ENCODE measurements around the gene HLA-DOB. TPM values are rescaled to one million over a fixed set of nuclear protein-coding genes. Genes with fewer than 3 reads are reported as not detected.

The HLA-DOB gene
- total and polyA plus RNA-seq, 2 of the 13 experiments (the other 11 are each of a cell fraction or from before 2014, with no cell fraction given) = not detected

- TF ChIP-seq, protein P1, sequence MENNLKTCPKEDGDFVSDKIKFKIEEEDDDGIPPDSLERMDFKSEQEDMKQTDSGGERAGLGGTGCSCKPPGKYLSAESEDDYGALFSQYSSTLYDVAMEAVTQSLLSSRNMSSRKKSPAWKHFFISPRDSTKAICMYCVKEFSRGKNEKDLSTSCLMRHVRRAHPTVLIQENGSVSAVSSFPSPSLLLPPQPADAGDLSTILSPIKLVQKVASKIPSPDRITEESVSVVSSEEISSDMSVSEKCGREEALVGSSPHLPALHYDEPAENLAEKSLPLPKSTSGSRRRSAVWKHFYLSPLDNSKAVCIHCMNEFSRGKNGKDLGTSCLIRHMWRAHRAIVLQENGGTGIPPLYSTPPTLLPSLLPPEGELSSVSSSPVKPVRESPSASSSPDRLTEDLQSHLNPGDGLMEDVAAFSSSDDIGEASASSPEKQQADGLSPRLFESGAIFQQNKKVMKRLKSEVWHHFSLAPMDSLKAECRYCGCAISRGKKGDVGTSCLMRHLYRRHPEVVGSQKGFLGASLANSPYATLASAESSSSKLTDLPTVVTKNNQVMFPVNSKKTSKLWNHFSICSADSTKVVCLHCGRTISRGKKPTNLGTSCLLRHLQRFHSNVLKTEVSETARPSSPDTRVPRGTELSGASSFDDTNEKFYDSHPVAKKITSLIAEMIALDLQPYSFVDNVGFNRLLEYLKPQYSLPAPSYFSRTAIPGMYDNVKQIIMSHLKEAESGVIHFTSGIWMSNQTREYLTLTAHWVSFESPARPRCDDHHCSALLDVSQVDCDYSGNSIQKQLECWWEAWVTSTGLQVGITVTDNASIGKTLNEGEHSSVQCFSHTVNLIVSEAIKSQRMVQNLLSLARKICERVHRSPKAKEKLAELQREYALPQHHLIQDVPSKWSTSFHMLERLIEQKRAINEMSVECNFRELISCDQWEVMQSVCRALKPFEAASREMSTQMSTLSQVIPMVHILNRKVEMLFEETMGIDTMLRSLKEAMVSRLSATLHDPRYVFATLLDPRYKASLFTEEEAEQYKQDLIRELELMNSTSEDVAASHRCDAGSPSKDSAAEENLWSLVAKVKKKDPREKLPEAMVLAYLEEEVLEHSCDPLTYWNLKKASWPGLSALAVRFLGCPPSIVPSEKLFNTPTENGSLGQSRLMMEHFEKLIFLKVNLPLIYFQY (CRISPR knock-in tag; IDR thresholded peaks at IDR 0.05; ENCODE audit: borderline replicate concordance) = peak; percentile 95
- TF ChIP-seq ZNF407 (CRISPR knock-in tag; IDR thresholded peaks at IDR 0.05; ENCODE audit: not compliant biosample characterization) (no peak), ZNF720 (CRISPR knock-in tag; IDR thresholded peaks at IDR 0.05) (no peak), BRF2 (CRISPR knock-in tag; IDR thresholded peaks at IDR 0.05) (no peak), NPAS2 (CRISPR knock-in tag; IDR thresholded peaks at IDR 0.05; ENCODE audit: borderline replicate concordance) (no peak), MAFK (conservative IDR thresholded peaks at IDR 0.05 in 1 of 2, IDR thresholded peaks at IDR 0.05 in 1 of 2; ENCODE audit: low read length in 2 of 2) (no peak), ZNF672 (CRISPR knock-in tag; IDR thresholded peaks at IDR 0.05) (no peak), ZNF44 (CRISPR knock-in tag; IDR thresholded peaks at IDR 0.05) (0 out of 2 replicates have a peak, but pooled peaks have one; percentile 7), ZNF773 (CRISPR knock-in tag; IDR thresholded peaks at IDR 0.05; ENCODE audit: borderline replicate concordance) (no peak)
- TF ChIP-seq, protein P2, sequence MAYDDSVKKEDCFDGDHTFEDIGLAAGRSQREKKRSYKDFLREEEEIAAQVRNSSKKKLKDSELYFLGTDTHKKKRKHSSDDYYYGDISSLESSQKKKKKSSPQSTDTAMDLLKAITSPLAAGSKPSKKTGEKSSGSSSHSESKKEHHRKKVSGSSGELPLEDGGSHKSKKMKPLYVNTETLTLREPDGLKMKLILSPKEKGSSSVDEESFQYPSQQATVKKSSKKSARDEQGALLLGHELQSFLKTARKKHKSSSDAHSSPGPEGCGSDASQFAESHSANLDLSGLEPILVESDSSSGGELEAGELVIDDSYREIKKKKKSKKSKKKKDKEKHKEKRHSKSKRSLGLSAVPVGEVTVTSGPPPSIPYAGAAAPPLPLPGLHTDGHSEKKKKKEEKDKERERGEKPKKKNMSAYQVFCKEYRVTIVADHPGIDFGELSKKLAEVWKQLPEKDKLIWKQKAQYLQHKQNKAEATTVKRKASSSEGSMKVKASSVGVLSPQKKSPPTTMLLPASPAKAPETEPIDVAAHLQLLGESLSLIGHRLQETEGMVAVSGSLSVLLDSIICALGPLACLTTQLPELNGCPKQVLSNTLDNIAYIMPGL (CRISPR knock-in tag; IDR thresholded peaks at IDR 0.05; ENCODE audit: borderline replicate concordance in 1 of 2, low read depth in 1 of 2) = no peak
Observed at GRCh38 chr6:32852018-32852843, 35.4 kb upstream of the HLA-DOB start (continued).

Measured in HepG2 (cell line).